ENCODE measurements around the gene SPTLC2.
A peak's percentile ranks its signal among the peaks of the same experiment; 100 is the strongest.

SPTLC2 gene

GRCh38 chr14:77609922-77610321, 6.5 kb downstream of the SPTLC2 start:
- TF ChIP-seq CTCF (IDR thresholded peaks at IDR 0.05; ENCODE audit: extremely low read depth, missing control alignments): no peak
- no peak for DNase-seq (ENCODE audit: low spot score)

GRCh38 chr14:77607741-77608302, 8.6 kb downstream of the SPTLC2 start:
- TF ChIP-seq CTCF (IDR thresholded peaks at IDR 0.05; ENCODE audit: extremely low read depth, missing control alignments): no peak
- no peak for DNase-seq (ENCODE audit: low spot score)

GRCh38 chr14:77605392-77605972, 11.0 kb downstream of the SPTLC2 start:
- no peak for TF ChIP-seq CTCF (IDR thresholded peaks at IDR 0.05; ENCODE audit: extremely low read depth, missing control alignments)
- DNase-seq (ENCODE audit: low spot score): no peak

- no peak for DNase-seq (ENCODE audit: low spot score)
- peak; percentile 6 for TF ChIP-seq CTCF (IDR thresholded peaks at IDR 0.05; ENCODE audit: extremely low read depth, missing control alignments)
Observed at GRCh38 chr14:77603654-77604255, 12.7 kb downstream of the SPTLC2 start.

- no peak for DNase-seq (ENCODE audit: low spot score)
- TF ChIP-seq CTCF (IDR thresholded peaks at IDR 0.05; ENCODE audit: extremely low read depth, missing control alignments): no peak
Observed at GRCh38 chr14:77603031-77603430, 13.4 kb downstream of the SPTLC2 start.

- TF ChIP-seq CTCF (IDR thresholded peaks at IDR 0.05; ENCODE audit: extremely low read depth, missing control alignments): no peak
- no peak for DNase-seq (ENCODE audit: low spot score)
Observed at GRCh38 chr14:77601846-77602619, 14.4 kb downstream of the SPTLC2 start.

- DNase-seq (ENCODE audit: low spot score): no peak
- TF ChIP-seq CTCF (IDR thresholded peaks at IDR 0.05; ENCODE audit: extremely low read depth, missing control alignments): no peak
Observed at GRCh38 chr14:77599889-77600288, 16.5 kb downstream of the SPTLC2 start.
